Suppressor macrophage treated with lipopolysaccharide for 1 hour (primary cell): ENCODE measurements around the gene TMEM198.

Experiments
- DNase-seq, 3 donors: peaks; one replicate each; pipeline ENCODE4 v3.0.0-alpha.2; 2020 to 2022

Gene TMEM198

GRCh38 chr2:219563271-219563928 is 19.6 kb downstream of the TMEM198 start:
- DNase-seq, result no peak

- DNase-seq, result no peak
Observed at GRCh38 chr2:219565130-219566080, 21.6 kb downstream of the TMEM198 start.

GRCh38 chr2:219566640-219567039 is 22.8 kb downstream of the TMEM198 start:
- DNase-seq, result no peak

GRCh38 chr2:219567131-219567530 is 23.3 kb downstream of the TMEM198 start:
- DNase-seq, result no peak

GRCh38 chr2:219567791-219568361 is 24.0 kb downstream of the TMEM198 start:
- DNase-seq, result no peak

- DNase-seq, result no peak
Observed at GRCh38 chr2:219569041-219569440, 25.2 kb downstream of the TMEM198 start.

- no peak for DNase-seq
Observed at GRCh38 chr2:219569635-219570034, 25.8 kb downstream of the TMEM198 start.

GRCh38 chr2:219570194-219570923 is 26.5 kb downstream of the TMEM198 start:
- DNase-seq, result peak in 1 of 3 donors; percentile 34

GRCh38 chr2:219570924-219571310 is 27.1 kb downstream of the TMEM198 start:
- DNase-seq, result peak in 2 of 3 donors; percentile 17 to 30

GRCh38 chr2:219571311-219572236 is 27.7 kb downstream of the TMEM198 start, which contains the start of gene OBSL1:
TSS of gene OBSL1 (minus strand) at chr2:219571539. CDS start at chr2:219571232, 307 bp downstream.
- peak in 2 of 3 donors; percentile 34 to 48 for DNase-seq

GRCh38 chr2:219572237-219573001 is 28.6 kb downstream of the TMEM198 start, which contains the start of gene INHA:
TSS of gene INHA (plus strand) at chr2:219572310. CDS start at chr2:219572375, 65 bp downstream.
- DNase-seq, result no peak

GRCh38 chr2:219573166-219573565 is 29.3 kb downstream of the TMEM198 start:
- no peak for DNase-seq

- no peak for DNase-seq
Observed at GRCh38 chr2:219574484-219575311, 30.9 kb downstream of the TMEM198 start.

- no peak for DNase-seq
Observed at GRCh38 chr2:219575566-219576504, 32.0 kb downstream of the TMEM198 start.

GRCh38 chr2:219576505-219577388 is 32.9 kb downstream of the TMEM198 start:
- DNase-seq, result no peak

- DNase-seq, result peak; percentile 41 to 74 (median 71)
Observed at GRCh38 chr2:219578811-219579613, 35.2 kb downstream of the TMEM198 start.

GRCh38 chr2:219581346-219581745 is 37.5 kb downstream of the TMEM198 start:
- no peak for DNase-seq
